ENCODE data around the gene MGLL. TPM values are rescaled to one million over a fixed set of nuclear protein-coding genes. Genes with fewer than 3 reads are reported as not detected.

MGLL gene
- total RNA-seq, 1 experiment from 2014 or later = 2.0 TPM

DNA sequence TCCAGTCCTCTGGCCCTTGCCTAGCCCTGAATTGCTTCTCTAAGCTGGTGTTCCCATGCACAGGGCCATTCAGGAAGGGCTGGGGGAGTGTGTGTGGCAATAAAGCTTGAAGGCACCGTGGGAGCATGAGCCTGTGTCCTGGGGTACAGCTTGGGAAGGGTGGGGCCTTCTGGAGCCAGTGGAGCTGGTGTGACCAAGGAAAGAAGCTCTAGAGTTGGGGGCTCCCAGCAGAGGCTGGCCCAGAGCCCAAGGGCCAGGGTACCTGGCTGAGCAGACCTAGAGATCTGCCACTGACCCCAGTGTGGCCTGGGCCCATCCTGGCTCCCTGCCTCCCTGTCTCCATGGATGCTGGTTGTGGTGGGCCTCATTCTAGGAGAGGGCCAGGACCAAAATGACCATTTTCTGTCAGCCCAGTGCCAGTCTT, 141.5 kb downstream of the MGLL start:
- DNase-seq (ENCODE audit: extremely low read depth, low read depth) = no peak

DNA sequence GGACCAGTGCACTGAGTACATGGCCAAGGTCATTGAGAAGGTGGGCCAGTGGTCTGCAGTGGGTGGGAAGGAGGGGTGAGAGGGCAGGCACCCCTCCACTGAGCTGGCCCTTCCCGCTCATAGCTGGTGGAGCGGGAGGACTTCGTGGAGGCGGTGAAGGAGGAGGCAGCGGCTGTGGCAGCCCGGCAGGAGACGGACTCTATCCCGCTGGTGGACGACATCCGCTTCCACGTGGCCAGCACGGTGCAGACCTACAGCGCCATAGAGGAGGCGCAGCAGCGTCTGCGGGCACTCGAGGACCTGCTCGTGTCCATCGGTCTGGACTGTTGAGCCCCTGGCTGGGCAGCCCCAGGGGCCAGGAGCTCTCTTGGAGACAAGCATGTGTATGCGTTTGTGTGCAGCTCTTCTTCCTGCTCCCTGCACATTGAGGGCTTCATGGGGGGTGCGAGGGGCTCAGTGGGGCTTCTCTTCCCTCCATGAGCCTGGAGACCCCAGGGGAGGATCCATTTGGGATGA, 142.1 kb downstream of the MGLL start:
- DNase-seq (ENCODE audit: extremely low read depth, low read depth) = no peak

DNA sequence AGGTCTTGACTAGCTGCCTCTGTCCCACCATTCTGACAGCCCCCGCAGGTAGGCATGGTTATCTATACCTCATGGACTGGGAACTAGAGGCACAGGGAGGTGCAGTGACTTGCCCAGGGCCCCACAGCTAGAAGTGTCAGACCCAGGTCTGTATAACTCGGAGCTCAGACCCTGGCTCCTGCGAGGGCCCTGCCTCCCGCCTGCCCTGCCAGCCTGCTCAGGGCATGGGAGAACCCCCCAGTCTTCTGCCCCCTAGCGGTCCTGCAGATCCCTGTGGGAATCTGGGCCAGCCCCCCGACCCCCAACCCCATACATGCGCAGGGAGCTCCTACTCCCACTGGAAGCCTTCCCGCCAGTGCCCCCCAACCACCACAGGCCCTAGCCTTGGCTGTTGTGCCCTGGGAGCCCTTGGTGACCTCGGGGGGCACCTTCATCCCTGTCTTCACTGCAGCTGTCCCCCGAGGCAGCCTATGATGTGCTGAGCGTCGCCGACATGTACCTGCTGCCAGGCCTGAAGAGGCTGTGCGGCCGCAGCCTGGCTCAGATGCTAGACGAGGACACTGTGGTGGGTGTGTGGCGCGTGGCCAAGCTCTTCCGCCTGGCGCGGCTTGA, 142.7 kb downstream of the MGLL start:
- DNase-seq (ENCODE audit: extremely low read depth, low read depth) = no peak

GRCh38 chr3:127678611-127679533, 143.4 kb downstream of the MGLL start:
- no peak for DNase-seq (ENCODE audit: extremely low read depth, low read depth)

- no peak for DNase-seq (ENCODE audit: extremely low read depth, low read depth)
Observed at GRCh38 chr3:127678315-127678599, 144.1 kb downstream of the MGLL start.

GRCh38 chr3:127677541-127678314, 144.6 kb downstream of the MGLL start:
- no peak for DNase-seq (ENCODE audit: extremely low read depth, low read depth)

GRCh38 chr3:127676921-127677351, 145.4 kb downstream of the MGLL start:
- no peak for DNase-seq (ENCODE audit: extremely low read depth, low read depth)

DNA sequence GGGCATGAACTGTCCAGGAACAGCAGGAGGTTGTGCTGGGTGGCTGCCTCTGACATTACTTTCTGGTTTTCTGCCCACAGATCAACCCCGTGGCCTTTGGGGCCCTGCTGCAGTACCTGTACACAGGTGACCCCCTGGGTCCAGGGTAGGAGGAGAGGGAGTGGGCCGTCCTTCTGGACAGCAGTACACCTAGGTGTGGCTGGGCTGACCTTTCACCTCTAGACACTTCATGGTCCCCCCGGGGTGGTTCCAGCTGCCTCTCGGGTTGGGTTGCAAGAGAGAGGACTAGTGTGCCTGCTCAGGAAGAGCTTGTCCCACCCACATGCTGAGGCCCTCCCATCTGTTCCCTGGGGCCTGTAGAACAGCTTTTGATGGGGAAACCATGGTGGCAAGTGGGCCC, 145.9 kb downstream of the MGLL start:
- DNase-seq (ENCODE audit: extremely low read depth, low read depth) = no peak

DNA sequence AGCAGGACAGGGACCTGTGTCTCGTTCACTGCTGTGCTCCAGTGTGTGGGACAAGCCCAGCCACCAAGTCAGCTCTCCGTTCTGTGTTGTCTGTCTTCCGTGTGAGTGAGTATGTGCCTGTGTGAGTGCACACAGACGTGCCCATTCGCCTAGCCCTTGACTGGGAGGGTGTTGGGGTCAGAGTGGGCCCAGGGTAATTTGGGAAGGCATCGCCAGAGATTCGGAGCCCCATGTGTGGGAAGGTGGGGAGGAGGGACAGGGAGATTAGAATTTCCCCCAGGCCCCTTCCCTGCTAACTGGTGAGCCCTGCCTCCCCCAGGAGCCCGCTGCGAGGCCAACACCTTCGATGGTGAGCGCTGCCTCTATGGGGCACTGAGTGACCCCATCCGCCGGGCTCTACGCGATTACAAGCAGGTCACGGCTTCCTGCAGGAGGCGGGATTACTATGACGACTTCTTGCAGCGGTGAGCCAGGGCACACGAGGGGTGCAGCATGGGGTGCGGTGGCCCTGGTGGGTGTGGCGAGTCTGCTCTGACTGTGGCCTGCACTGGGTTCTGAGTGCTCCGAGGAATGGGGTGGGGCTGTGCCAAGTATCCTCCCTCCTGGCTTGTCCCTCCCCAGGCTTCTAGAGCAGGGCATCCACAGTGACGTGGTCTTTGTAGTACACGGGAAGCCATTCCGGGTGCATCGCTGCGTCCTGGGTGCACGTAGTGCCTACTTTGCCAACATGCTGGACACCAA, 146.5 kb downstream of the MGLL start:
- no peak for DNase-seq (ENCODE audit: extremely low read depth, low read depth)

DNA sequence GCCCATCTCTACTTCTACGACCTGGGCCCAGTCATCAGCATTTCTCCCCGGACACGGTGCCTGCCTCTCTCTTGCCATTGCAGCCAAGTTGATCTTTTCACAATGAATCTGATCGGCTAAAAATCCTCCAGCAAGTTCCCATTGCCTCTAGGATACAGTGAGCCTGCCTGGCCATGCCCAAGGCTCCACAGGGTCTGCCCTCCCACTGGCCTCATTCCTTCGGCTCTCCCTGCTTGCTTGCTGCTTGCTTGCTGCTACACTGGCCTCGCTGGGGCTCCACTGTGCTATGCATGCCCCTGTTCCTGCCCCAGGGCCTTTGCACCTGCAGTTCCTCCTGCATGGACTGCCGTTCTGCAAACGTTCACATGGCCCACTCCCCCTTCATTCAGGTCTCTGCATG, 147.5 kb downstream of the MGLL start:
- no peak for DNase-seq (ENCODE audit: extremely low read depth, low read depth)

DNA sequence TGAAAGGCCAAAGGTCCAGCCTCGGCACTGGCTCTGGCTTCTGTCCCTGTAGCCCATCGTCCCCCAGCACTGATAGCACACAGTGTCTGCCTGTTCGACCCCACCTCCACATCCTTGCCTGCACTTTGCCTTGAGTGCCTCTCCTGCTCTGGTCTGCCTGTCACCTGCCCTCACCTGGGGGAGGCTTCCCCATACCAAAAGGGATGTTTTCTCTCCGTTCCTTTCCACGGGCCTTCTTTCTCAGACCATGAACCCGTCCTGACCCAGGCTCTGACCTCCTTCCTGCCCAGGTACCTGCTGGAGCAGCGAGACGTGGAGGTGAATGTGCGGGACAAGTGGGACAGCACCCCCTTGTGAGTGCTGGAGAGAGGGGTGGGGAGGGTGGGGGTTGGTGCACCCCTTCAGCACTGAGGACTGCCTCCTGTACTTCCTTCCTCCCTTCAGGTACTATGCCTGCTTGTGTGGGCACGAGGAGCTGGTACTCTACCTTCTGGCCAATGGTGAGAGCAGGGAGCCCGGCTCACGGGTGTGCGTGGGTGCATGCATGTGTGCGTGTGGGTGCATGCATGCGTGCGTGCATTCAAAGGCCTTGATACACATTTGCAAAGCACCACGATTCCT, 148.1 kb downstream of the MGLL start:
- no peak for DNase-seq (ENCODE audit: extremely low read depth, low read depth)

GRCh38 chr3:127673191-127674100, 148.9 kb downstream of the MGLL start:
- peak; percentile 26 for DNase-seq (ENCODE audit: extremely low read depth, low read depth)

DNA sequence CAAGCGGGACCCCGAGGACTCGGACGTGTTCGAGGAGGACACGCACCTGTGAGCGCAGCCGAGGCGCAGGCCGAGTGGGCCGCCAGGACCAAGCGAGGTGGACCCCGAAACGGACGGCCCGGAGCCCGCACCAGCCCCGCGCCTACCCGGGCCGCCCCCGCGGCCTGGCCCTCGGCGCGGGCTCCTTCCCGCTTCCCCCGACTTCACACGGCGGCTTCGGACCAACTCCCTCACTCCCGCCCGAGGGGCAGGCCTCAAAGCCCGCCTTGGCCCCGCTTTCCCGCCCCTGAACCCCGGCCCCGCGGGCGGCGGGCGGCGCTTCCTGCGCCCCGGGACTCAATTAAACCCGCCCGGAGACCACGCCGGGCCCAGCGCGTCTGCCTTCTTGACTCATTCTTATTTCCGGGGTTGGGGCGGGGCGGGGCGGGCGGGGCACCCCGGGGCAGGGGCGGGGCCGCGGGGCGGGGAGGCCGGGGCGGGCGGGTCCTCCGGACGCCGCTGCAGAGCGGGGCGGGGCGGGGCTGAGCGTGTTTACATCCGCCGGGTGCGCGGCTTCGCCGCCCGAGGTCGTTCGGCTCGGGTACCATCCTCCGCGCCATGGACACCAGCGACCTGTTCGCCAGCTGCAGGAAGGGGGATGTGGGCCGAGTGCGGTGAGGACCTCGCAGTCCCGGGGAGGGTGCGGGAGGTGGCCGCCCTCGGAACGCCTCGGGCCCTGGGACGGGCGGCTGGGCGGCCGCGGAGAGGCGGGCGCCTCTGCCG, 149.7 kb downstream of the MGLL start, which contains the start of gene ABTB1:
Gene ABTB1, plus strand, starts transcription at position 524 of the 762 bp plus-strand sequence. Its CDS starts 74 bp downstream, at position 598.
- peak; percentile 63 for DNase-seq (ENCODE audit: extremely low read depth, low read depth)

GRCh38 chr3:127671523-127672428, 150.5 kb downstream of the MGLL start:
- DNase-seq (ENCODE audit: extremely low read depth, low read depth) = no peak

- DNase-seq (ENCODE audit: extremely low read depth, low read depth) = no peak
Observed at GRCh38 chr3:127670761-127671522, 151.4 kb downstream of the MGLL start.

DNA sequence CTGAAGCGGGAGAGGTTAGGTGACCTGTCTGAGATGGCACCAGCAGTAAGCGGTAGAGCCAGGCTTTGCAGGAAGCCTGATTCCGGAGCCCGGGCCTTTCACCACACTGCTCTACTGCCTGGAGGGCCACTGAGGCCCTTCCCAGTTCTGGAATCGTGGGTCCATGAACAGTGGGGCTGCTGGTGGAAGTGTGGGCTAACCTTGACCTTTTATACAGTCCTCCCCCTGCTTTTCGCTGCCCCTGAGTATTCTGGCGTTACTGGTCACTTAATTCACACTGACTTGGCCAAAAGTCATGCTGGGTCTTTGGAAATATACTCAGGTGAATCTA, 152.1 kb downstream of the MGLL start:
- no peak for DNase-seq (ENCODE audit: extremely low read depth, low read depth)
